Activated T-cell treated with anti-CD3 and anti-CD28 coated beads, Interleukin-2, amount 50 U/mL, for 4 hours (primary cell): ENCODE results near the gene COBL. TPM values are rescaled to one million over a fixed set of nuclear protein-coding genes. Genes with fewer than 3 reads are reported as not detected.
A peak's percentile ranks its signal among the peaks of the same experiment; 100 is the strongest.

Experiments used
- ATAC-seq, 2 donors: fragments of 200-7000 bp; cut with Tn5 transposase; one replicate each; pipeline ENCODE4 v1.10.0; 2021
- DNase-seq: peaks from one replicate; pipeline ENCODE4 v3.0.0-alpha.2; 2020
- H3K27me3 Mint-ChIP-seq: one replicate; pipeline ENCODE4 v1.8.0; 2021; ENCODE audit warnings: low read depth, mixed read lengths
- H3K36me3 Mint-ChIP-seq: one replicate; pipeline ENCODE4 v1.8.0; 2022; ENCODE audit warnings: mixed read lengths; ENCODE audit not compliant: insufficient read depth
- H3K4me1 Mint-ChIP-seq: one replicate; pipeline ENCODE4 v1.8.0; 2021; ENCODE audit warnings: low read depth, mixed read lengths
- H3K4me3 Mint-ChIP-seq: one replicate; pipeline ENCODE4 v1.8.0; 2021; ENCODE audit warnings: mild to moderate bottlenecking, moderate library complexity, mixed read lengths
- H3K9me3 Mint-ChIP-seq: one replicate; pipeline ENCODE4 v1.8.0; 2021; ENCODE audit warnings: mixed read lengths
- total RNA-seq, 3 donors: library from RNA; stranded (reverse); gene quantifications; one replicate each; pipeline ENCODE4 v1.2.1, GENCODE V29; 2021

COBL gene
- total RNA-seq, 3 donors from 2014 or later: 0.03 TPM; not detected in 2

- H3K27me3 Mint-ChIP-seq: peaks cover 5% of the 10 kb centered on the region
- no peak overlapping the region for H3K4me3 Mint-ChIP-seq
- H3K36me3 Mint-ChIP-seq: no peaks in the 10 kb centered on the region
- DNase-seq: no peak
- H3K9me3 Mint-ChIP-seq: no peaks in the 10 kb centered on the region
- H3K4me1 Mint-ChIP-seq: no peaks in the 10 kb centered on the region
- no peak for ATAC-seq
These were observed 130.1 kb downstream of the COBL start for GRCh38 chr7:51186531-51186930.

GRCh38 chr7:51182636-51183166 lies 133.9 kb downstream of the COBL start:
- Mint-ChIP-seq H3K36me3 (no peaks in the 10 kb centered on the region), H3K4me3 (no peak overlapping the region), H3K27me3 (peaks cover 8% of the 10 kb centered on the region), H3K4me1 (no peaks in the 10 kb centered on the region), H3K9me3 (no peaks in the 10 kb centered on the region)
- no peak for DNase-seq
- ATAC-seq: no peak

GRCh38 chr7:51180092-51180491 lies 136.5 kb downstream of the COBL start:
- DNase-seq: no peak
- no peak for ATAC-seq
- Mint-ChIP-seq H3K36me3 (no peaks in the 10 kb centered on the region), H3K4me1 (no peaks in the 10 kb centered on the region), H3K27me3 (peaks cover 8% of the 10 kb centered on the region), H3K4me3 (no peak overlapping the region), H3K9me3 (no peaks in the 10 kb centered on the region)

GRCh38 chr7:51175992-51176388 lies 140.6 kb downstream of the COBL start:
- Mint-ChIP-seq H3K4me1 (no peaks in the 10 kb centered on the region), H3K4me3 (no peak overlapping the region), H3K36me3 (no peaks in the 10 kb centered on the region), H3K27me3 (peaks cover 6% of the 10 kb centered on the region), H3K9me3 (no peaks in the 10 kb centered on the region)
- DNase-seq: no peak
- no peak for ATAC-seq

GRCh38 chr7:51175316-51175991 lies 141.2 kb downstream of the COBL start:
- H3K4me1 Mint-ChIP-seq: no peaks in the 10 kb centered on the region
- DNase-seq (no peak), ATAC-seq (no peak)
- H3K9me3 Mint-ChIP-seq: no peaks in the 10 kb centered on the region
- no peak overlapping the region for H3K4me3 Mint-ChIP-seq
- no peaks in the 10 kb centered on the region for H3K36me3 Mint-ChIP-seq
- H3K27me3 Mint-ChIP-seq: peaks cover 6% of the 10 kb centered on the region

GRCh38 chr7:51165337-51165736 lies 151.3 kb downstream of the COBL start:
- DNase-seq: no peak
- Mint-ChIP-seq H3K9me3 (no peaks in the 10 kb centered on the region), H3K27me3 (peaks cover 13% of the 10 kb centered on the region), H3K4me3 (no peak overlapping the region), H3K36me3 (no peaks in the 10 kb centered on the region), H3K4me1 (peaks cover 4% of the 10 kb centered on the region)
- no peak for ATAC-seq

- no peaks in the 10 kb centered on the region for H3K9me3 Mint-ChIP-seq
- H3K36me3 Mint-ChIP-seq: no peaks in the 10 kb centered on the region
- H3K4me1 Mint-ChIP-seq: peaks cover 4% of the 10 kb centered on the region
- no peak overlapping the region for H3K4me3 Mint-ChIP-seq
- peaks cover 18% of the 10 kb centered on the region for H3K27me3 Mint-ChIP-seq
- ATAC-seq (peak; percentile 84 to 92), DNase-seq (peak; percentile 54)
These were observed 153.8 kb downstream of the COBL start for GRCh38 chr7:51162724-51163329.

GRCh38 chr7:51161937-51162336 lies 154.7 kb downstream of the COBL start:
- Mint-ChIP-seq H3K27me3 (peaks cover 18% of the 10 kb centered on the region), H3K9me3 (no peaks in the 10 kb centered on the region), H3K4me1 (peaks cover 4% of the 10 kb centered on the region), H3K4me3 (no peak overlapping the region), H3K36me3 (no peaks in the 10 kb centered on the region)
- no peak for DNase-seq
- no peak for ATAC-seq

- peak in 1 of 2 donors; percentile 41 for ATAC-seq
- peak; percentile 36 for DNase-seq
- Mint-ChIP-seq H3K27me3 (peaks cover 18% of the 10 kb centered on the region), H3K9me3 (no peaks in the 10 kb centered on the region), H3K4me1 (peaks cover 4% of the 10 kb centered on the region), H3K4me3 (no peak overlapping the region), H3K36me3 (no peaks in the 10 kb centered on the region)
These were observed 155.5 kb downstream of the COBL start for GRCh38 chr7:51160990-51161615.

- DNase-seq: no peak
- no peaks in the 10 kb centered on the region for H3K9me3 Mint-ChIP-seq
- H3K4me1 Mint-ChIP-seq: peaks cover 6% of the 10 kb centered on the region
- no peak for ATAC-seq
- no peak overlapping the region for H3K4me3 Mint-ChIP-seq
- peaks cover 22% of the 10 kb centered on the region for H3K27me3 Mint-ChIP-seq
- no peaks in the 10 kb centered on the region for H3K36me3 Mint-ChIP-seq
These were observed 156.2 kb downstream of the COBL start for GRCh38 chr7:51160411-51160810.

- Mint-ChIP-seq H3K36me3 (no peaks in the 10 kb centered on the region), H3K27me3 (peaks cover 13% of the 10 kb centered on the region), H3K9me3 (no peaks in the 10 kb centered on the region), H3K4me1 (peaks cover 6% of the 10 kb centered on the region), H3K4me3 (no peak overlapping the region)
- ATAC-seq: no peak
- DNase-seq: no peak
These were observed 157.7 kb downstream of the COBL start for GRCh38 chr7:51158742-51159445.

GRCh38 chr7:51158211-51158610 lies 158.4 kb downstream of the COBL start:
- DNase-seq (no peak), ATAC-seq (no peak)
- Mint-ChIP-seq H3K9me3 (no peaks in the 10 kb centered on the region), H3K36me3 (no peaks in the 10 kb centered on the region), H3K27me3 (peaks cover 10% of the 10 kb centered on the region), H3K4me1 (peaks cover 6% of the 10 kb centered on the region), H3K4me3 (no peak overlapping the region)

GRCh38 chr7:51154201-51154600 lies 162.4 kb downstream of the COBL start:
- no peaks in the 10 kb centered on the region for H3K36me3 Mint-ChIP-seq
- ATAC-seq: no peak
- H3K9me3 Mint-ChIP-seq: no peaks in the 10 kb centered on the region
- peaks cover 18% of the 10 kb centered on the region for H3K27me3 Mint-ChIP-seq
- no peak overlapping the region for H3K4me3 Mint-ChIP-seq
- H3K4me1 Mint-ChIP-seq: peaks cover 2% of the 10 kb centered on the region
- no peak for DNase-seq

GRCh38 chr7:51152706-51153200 lies 163.9 kb downstream of the COBL start:
- ATAC-seq: no peak
- Mint-ChIP-seq H3K27me3 (peaks cover 15% of the 10 kb centered on the region), H3K9me3 (peaks cover 4% of the 10 kb centered on the region), H3K4me3 (no peak overlapping the region), H3K36me3 (no peaks in the 10 kb centered on the region), H3K4me1 (peaks cover 2% of the 10 kb centered on the region)
- DNase-seq: no peak
